PC-3 (cell line): ENCODE results near the gene HIGD2A.

ENCODE experiments used
- CTCF ChIP-seq: fragments of 300-600 bp; sonication (generic); conservative IDR thresholded peaks from 2 replicates; pipeline ENCODE4 v1.5.1; 2017; ENCODE audit warnings: antibody characterized with exemption, low read depth, mild to moderate bottlenecking, low read length
- EZH2 ChIP-seq: fragments of 300-600 bp; sonication (generic); IDR thresholded peaks from one replicate; pipeline ENCODE4 v1.6.1; 2017; ENCODE audit warnings: antibody characterized with exemption, mild to moderate bottlenecking, low read length; ENCODE audit not compliant: unreplicated experiment

- TF ChIP-seq CTCF = no peak
- TF ChIP-seq EZH2 = no peak
Measured at GRCh38 chr5:176356179-176356566, 32.4 kb upstream of the HIGD2A start.
